IMR-90 (cell line): Measurements from ENCODE around the gene MAPRE3. TPM values are rescaled to one million over a fixed set of nuclear protein-coding genes. Genes with fewer than 3 reads are reported as not detected.

Source experiments
- ATAC-seq: fragments of 200-7000 bp; cut with Tn5 transposase; 2 replicates; pipeline ENCODE4 v1.9.1; 2020; ENCODE audit warnings: low read depth, mild to moderate bottlenecking, moderate library complexity
- BruUV-seq: library from RNA; stranded (reverse); fragments of 400-500 nt; replicated peaks from 2 replicates; lab custom pipeline; 2021; lab: Mats Ljungman, UMichigan
- CTCF ChIA-PET: fragments of 300-600 bp; formaldehyde crosslinking; extraction: SDS; loops from one replicate; lab custom pipeline; 2021; ENCODE audit warnings: antibody characterized with exemption; lab: Yijun Ruan, JAX
- POLR2A ChIA-PET: fragments of 300-600 bp; sonication (Branson Sonifier 250); formaldehyde crosslinking; loops from one replicate; lab custom pipeline; 2022; ENCODE audit warnings: antibody characterized with exemption; ENCODE audit not compliant: unreplicated experiment; lab: Charles Lee
- DNase-seq: peaks from one replicate; pipeline ENCODE4 v3.0.0; 2013
- H2AFZ ChIP-seq: replicated peaks from 2 replicates; pipeline ENCODE3; 2013; ENCODE audit warnings: low read length, mild to moderate bottlenecking; ENCODE audit not compliant: poor library complexity
- H2AK5ac ChIP-seq: 2 replicates; pipeline ENCODE4 v1.6.1; 2013; ENCODE audit warnings: low read depth, low read length, inconsistent platforms
- H2AK9ac ChIP-seq: replicated peaks from 2 replicates; pipeline ENCODE3; 2013; ENCODE audit warnings: mild to moderate bottlenecking, low read depth, low read length, moderate library complexity; ENCODE audit not compliant: poor library complexity
- H2BK120ac ChIP-seq: 2 replicates; pipeline ENCODE4 v1.6.1; 2013; ENCODE audit warnings: low read depth, low read length, inconsistent platforms
- H2BK15ac ChIP-seq: 3 replicates; pipeline ENCODE4 v1.6.1; 2013; ENCODE audit warnings: low read depth, low read length, inconsistent platforms
- H2BK20ac ChIP-seq: 2 replicates; pipeline ENCODE4 v1.6.1; 2013; ENCODE audit warnings: low read depth, mild to moderate bottlenecking, inconsistent platforms, low read length, moderate library complexity
- H2BK5ac ChIP-seq: 2 replicates; pipeline ENCODE4 v1.6.1; 2013; ENCODE audit warnings: mild to moderate bottlenecking, low read depth, low read length, inconsistent platforms; ENCODE audit not compliant: poor library complexity, severe bottlenecking
- H3K14ac ChIP-seq: replicated peaks from 2 replicates; pipeline ENCODE4 v1.6.1; 2013; ENCODE audit warnings: low read depth, low read length, inconsistent platforms
- H3K18ac ChIP-seq: 2 replicates; pipeline ENCODE4 v1.6.1; 2013; ENCODE audit warnings: low read depth, low read length, control low read depth
- H3K23ac ChIP-seq: 2 replicates; pipeline ENCODE4 v1.6.1; 2013; ENCODE audit warnings: low read depth, low read length, inconsistent platforms
- H3K27ac ChIP-seq: 2 replicates; pipeline ENCODE4 v1.5.1; 2013; ENCODE audit warnings: mild to moderate bottlenecking, control low read depth, low read length; ENCODE audit not compliant: insufficient read depth
- H3K27me3 ChIP-seq: 2 replicates; pipeline ENCODE4 v1.6.1; 2013; ENCODE audit warnings: low read length; ENCODE audit not compliant: control insufficient read depth, insufficient read depth
- H3K36me3 ChIP-seq: 2 replicates; pipeline ENCODE4 v1.6.1; 2013; ENCODE audit warnings: low read length, mixed read lengths; ENCODE audit not compliant: control insufficient read depth, insufficient read depth
- H3K4ac ChIP-seq: 2 replicates; pipeline ENCODE4 v1.6.1; 2013; ENCODE audit warnings: low read depth, low read length, inconsistent platforms
- H3K4me1 ChIP-seq: 2 replicates; pipeline ENCODE4 v1.6.1; 2013; ENCODE audit warnings: low read length, mixed read lengths; ENCODE audit not compliant: control insufficient read depth, insufficient read depth
- H3K4me2 ChIP-seq: 2 replicates; pipeline ENCODE4 v1.6.1; 2013; ENCODE audit warnings: low read depth, mild to moderate bottlenecking, control low read depth, low read length, moderate library complexity
- H3K4me3 ChIP-seq: 2 replicates; pipeline ENCODE4 v1.5.1; 2013; ENCODE audit warnings: low read depth, mild to moderate bottlenecking, control low read depth, low read length, moderate library complexity; ENCODE audit not compliant: insufficient read depth
- H3K56ac ChIP-seq: 2 replicates; pipeline ENCODE4 v1.6.1; 2013; ENCODE audit warnings: low read length, inconsistent platforms; ENCODE audit not compliant: insufficient read depth; ENCODE audit errors: extremely low read depth
- H3K79me1 ChIP-seq, 2 experiments: 2 replicates each; pipeline ENCODE4 v1.6.1; 2013; ENCODE audit warnings: low read length in 2 of 2, inconsistent platforms in 1 of 2, low read depth in 1 of 2
- H3K9ac ChIP-seq: 2 replicates; pipeline ENCODE4 v1.6.1; 2013; ENCODE audit warnings: low read depth, low read length, control low read depth
- H3K9me1 ChIP-seq: 2 replicates; pipeline ENCODE4 v1.6.1; 2013; ENCODE audit warnings: low read length, inconsistent platforms; ENCODE audit not compliant: insufficient read depth
- H3K9me3 ChIP-seq: 2 replicates; pipeline ENCODE4 v1.6.1; 2013; ENCODE audit warnings: low read length; ENCODE audit not compliant: control insufficient read depth, insufficient read depth
- H4K20me1 ChIP-seq: 2 replicates; pipeline ENCODE4 v1.6.1; 2013; ENCODE audit warnings: low read length, inconsistent platforms; ENCODE audit not compliant: insufficient read depth
- H4K5ac ChIP-seq: 2 replicates; pipeline ENCODE4 v1.6.1; 2013; ENCODE audit warnings: mild to moderate bottlenecking, low read depth, low read length, control low read depth
- H4K8ac ChIP-seq, 2 experiments: 2 replicates each; pipeline ENCODE4 v1.6.1; 2013; ENCODE audit warnings: low read depth in 2 of 2, low read length in 2 of 2, control low read depth in 1 of 2, inconsistent platforms in 1 of 2
- H4K91ac ChIP-seq: 2 replicates; pipeline ENCODE4 v1.6.1; 2013; ENCODE audit warnings: low read depth, low read length, inconsistent platforms; ENCODE audit not compliant: insufficient read depth
- BHLHE40 ChIP-seq: fragments of 150-350 bp; IDR thresholded peaks from 2 replicates; pipeline ENCODE4 v1.6.1; 2016; ENCODE audit warnings: mild to moderate bottlenecking, low read depth, low read length
- CEBPB ChIP-seq: IDR thresholded peaks from 2 replicates; pipeline ENCODE4 v1.6.1; 2012; ENCODE audit warnings: low read depth, low read length, improper control_type of control experiment
- CHD1 ChIP-seq: IDR thresholded peaks from 2 replicates; pipeline ENCODE4 v1.6.1; 2012; ENCODE audit warnings: low read depth, low read length, improper control_type of control experiment
- MAFK ChIP-seq: IDR thresholded peaks from 2 replicates; pipeline ENCODE4 v1.6.1; 2012; ENCODE audit warnings: low read depth, low read length, improper control_type of control experiment
- MAZ ChIP-seq: IDR thresholded peaks from 2 replicates; pipeline ENCODE4 v1.6.1; 2012; ENCODE audit warnings: low read depth, mild to moderate bottlenecking, low read length, improper control_type of control experiment, moderate library complexity, borderline replicate concordance
- MXI1 ChIP-seq: IDR thresholded peaks from 2 replicates; pipeline ENCODE4 v1.6.1; 2012; ENCODE audit warnings: low read depth, mild to moderate bottlenecking, low read length, moderate library complexity, borderline replicate concordance
- NFE2L2 ChIP-seq: fragments of 150-350 bp; IDR thresholded peaks from 2 replicates; pipeline ENCODE4 v1.6.1; 2016; ENCODE audit warnings: low read depth, mild to moderate bottlenecking, low read length
- POLR2A ChIP-seq: IDR thresholded peaks from 2 replicates; pipeline ENCODE4 v1.6.1; 2012; ENCODE audit warnings: mild to moderate bottlenecking, low read depth, low read length
- RAD21 ChIP-seq: IDR thresholded peaks from 2 replicates; pipeline ENCODE4 v1.6.1; 2012; ENCODE audit warnings: low read length, improper control_type of control experiment
- RCOR1 ChIP-seq: IDR thresholded peaks from 2 replicates; pipeline ENCODE4 v1.6.1; 2012; ENCODE audit warnings: mild to moderate bottlenecking, low read length, improper control_type of control experiment; ENCODE audit not compliant: insufficient replicate concordance
- RFX5 ChIP-seq: IDR thresholded peaks from 2 replicates; pipeline ENCODE4 v1.8.0; 2012; ENCODE audit warnings: low read depth, mild to moderate bottlenecking, low read length, moderate library complexity
- SMC3 ChIP-seq: fragments of 150-350 bp; IDR thresholded peaks from 2 replicates; pipeline ENCODE4 v1.6.1; 2016; ENCODE audit warnings: low read depth, mild to moderate bottlenecking, antibody characterized with exemption, low read length, moderate library complexity
- WGBS, 2 experiments: methylation state at CpG; one replicate each; pipeline versions ENCODE4 v1.1.5 to v1.1.7; 2013; ENCODE audit warnings: missing lambda C conversion rate in 2 of 2; ENCODE audit not compliant: insufficient read length in 1 of 2; ENCODE audit errors: extremely low coverage in 2 of 2; 5-methylcytosine and 5-hydroxymethylcytosine counted together
- dilution Hi-C: fragments of 300-500 bp; cut with HindIII; formaldehyde crosslinking; loops from one replicate; pipeline ENCODE4 v1.14.3; 2018; ENCODE audit warnings: low sequenced_read_pairs; ENCODE audit not compliant: unreplicated experiment
- in situ Hi-C: fragments of 300-500 bp; cut with MboI; formaldehyde crosslinking; loops from 3 replicates; pipeline ENCODE4 v1.14.3; 2019; ENCODE audit warnings: low sequenced_read_pairs, inconsistent platforms, mixed read lengths
- intact Hi-C: fragments of 100-400 bp; cut with micrococcal nuclease; formaldehyde crosslinking; loops from 2 replicates; pipeline ENCODE4 v1.10.0; 2022
- polyA plus RNA-seq, 3 experiments: library from polyadenylated mRNA; depleted of rRNA; stranded (reverse); fragments of >200 nt; gene quantifications; 2 replicates each; pipeline ENCODE4 v1.2.3, GENCODE V29; 2012; ENCODE audit warnings: low replicate concordance in 1 of 3
- total RNA-seq: library from RNA; depleted of rRNA; stranded (reverse); fragments of >200 nt; gene quantifications from 2 replicates; pipeline ENCODE4 v1.2.3, GENCODE V29; 2012
- TF ChIP-seq, protein P1 (sequence below): fragments of 150-350 bp; IDR thresholded peaks from 2 replicates; pipeline ENCODE4 v1.6.1; 2017; ENCODE audit warnings: mild to moderate bottlenecking, antibody characterized with exemption, low read length, low read depth
- TF ChIP-seq, protein P2 (sequence below): fragments of 150-350 bp; IDR thresholded peaks from 2 replicates; pipeline ENCODE4 v1.6.1; 2016; ENCODE audit warnings: low read depth, mild to moderate bottlenecking, low read length, moderate library complexity, borderline replicate concordance
- TF ChIP-seq, protein P3 (sequence below): conservative IDR thresholded peaks from 2 replicates; pipeline ENCODE4 v1.5.1; 2012; ENCODE audit warnings: mild to moderate bottlenecking, low read depth, low read length, improper control_type of control experiment

MAPRE3 gene
- total and polyA plus RNA-seq, 2 of the 4 experiments (the other 2 are of a cell fraction) = 1.8 to 20.3 TPM

DNA sequence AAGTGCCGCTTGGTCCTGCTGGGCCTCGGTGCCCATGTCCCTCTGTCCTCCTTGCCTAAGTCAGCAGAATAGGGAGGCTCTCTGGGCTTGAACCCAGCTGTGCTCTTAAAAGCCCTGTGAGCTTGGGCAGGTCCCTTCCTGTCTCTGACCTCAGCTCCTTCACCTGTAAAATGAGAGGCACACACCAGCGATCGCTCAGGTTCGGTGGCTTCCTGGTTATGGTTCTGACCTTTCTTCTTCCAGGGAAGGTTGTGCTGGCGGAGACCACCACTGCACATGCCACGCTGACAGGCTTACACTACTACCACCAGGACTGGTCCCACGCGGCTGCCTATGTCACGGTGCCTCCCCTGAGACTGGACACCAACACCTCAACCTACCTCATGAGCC is 36.1 kb upstream of the MAPRE3 start:
- no peak overlapping the region for H3K4ac ChIP-seq
- no peak overlapping the region for H3K27ac ChIP-seq
- no peak overlapping the region for H2BK120ac ChIP-seq
- H2BK15ac ChIP-seq = no peak overlapping the region
- ATAC-seq (no peak), DNase-seq (no peak)
- no peak overlapping the region for H3K14ac ChIP-seq
- H4K91ac ChIP-seq = no peak overlapping the region
- WGBS, 2 experiments = 100% methylated on average over 3 of the region's 10 CpGs; no CpG with 5 or more reads in 1 of the 2 experiments
- no peak overlapping the region for H2BK5ac ChIP-seq
- H4K5ac ChIP-seq = no peak overlapping the region
- H2AFZ ChIP-seq = no peak overlapping the region
- H3K56ac ChIP-seq = no peak overlapping the region
- H3K18ac ChIP-seq = no peak overlapping the region
- H2AK5ac ChIP-seq = no peak overlapping the region
- H3K4me2 ChIP-seq = no peak overlapping the region
- CTCF ChIA-PET = no interaction called here
- H2AK9ac ChIP-seq = no peak overlapping the region
- no peak overlapping the region for H3K9ac ChIP-seq
- no peak for TF ChIP-seq MXI1
- no peak for TF ChIP-seq RAD21
- TF ChIP-seq, protein P1, sequence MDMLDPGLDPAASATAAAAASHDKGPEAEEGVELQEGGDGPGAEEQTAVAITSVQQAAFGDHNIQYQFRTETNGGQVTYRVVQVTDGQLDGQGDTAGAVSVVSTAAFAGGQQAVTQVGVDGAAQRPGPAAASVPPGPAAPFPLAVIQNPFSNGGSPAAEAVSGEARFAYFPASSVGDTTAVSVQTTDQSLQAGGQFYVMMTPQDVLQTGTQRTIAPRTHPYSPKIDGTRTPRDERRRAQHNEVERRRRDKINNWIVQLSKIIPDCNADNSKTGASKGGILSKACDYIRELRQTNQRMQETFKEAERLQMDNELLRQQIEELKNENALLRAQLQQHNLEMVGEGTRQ = no peak
- TF ChIP-seq MAFK = no peak
- no peak for TF ChIP-seq RFX5
- no peak for TF ChIP-seq MAZ
- TF ChIP-seq, protein P2, sequence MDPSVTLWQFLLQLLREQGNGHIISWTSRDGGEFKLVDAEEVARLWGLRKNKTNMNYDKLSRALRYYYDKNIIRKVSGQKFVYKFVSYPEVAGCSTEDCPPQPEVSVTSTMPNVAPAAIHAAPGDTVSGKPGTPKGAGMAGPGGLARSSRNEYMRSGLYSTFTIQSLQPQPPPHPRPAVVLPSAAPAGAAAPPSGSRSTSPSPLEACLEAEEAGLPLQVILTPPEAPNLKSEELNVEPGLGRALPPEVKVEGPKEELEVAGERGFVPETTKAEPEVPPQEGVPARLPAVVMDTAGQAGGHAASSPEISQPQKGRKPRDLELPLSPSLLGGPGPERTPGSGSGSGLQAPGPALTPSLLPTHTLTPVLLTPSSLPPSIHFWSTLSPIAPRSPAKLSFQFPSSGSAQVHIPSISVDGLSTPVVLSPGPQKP = no peak
- TF ChIP-seq RCOR1 = no peak
- TF ChIP-seq NFE2L2 = no peak
- TF ChIP-seq POLR2A = no peak
- TF ChIP-seq BHLHE40 = no peak
- TF ChIP-seq CEBPB = no peak
- no peak for TF ChIP-seq CHD1
- no peak for TF ChIP-seq SMC3
- TF ChIP-seq, protein P3, sequence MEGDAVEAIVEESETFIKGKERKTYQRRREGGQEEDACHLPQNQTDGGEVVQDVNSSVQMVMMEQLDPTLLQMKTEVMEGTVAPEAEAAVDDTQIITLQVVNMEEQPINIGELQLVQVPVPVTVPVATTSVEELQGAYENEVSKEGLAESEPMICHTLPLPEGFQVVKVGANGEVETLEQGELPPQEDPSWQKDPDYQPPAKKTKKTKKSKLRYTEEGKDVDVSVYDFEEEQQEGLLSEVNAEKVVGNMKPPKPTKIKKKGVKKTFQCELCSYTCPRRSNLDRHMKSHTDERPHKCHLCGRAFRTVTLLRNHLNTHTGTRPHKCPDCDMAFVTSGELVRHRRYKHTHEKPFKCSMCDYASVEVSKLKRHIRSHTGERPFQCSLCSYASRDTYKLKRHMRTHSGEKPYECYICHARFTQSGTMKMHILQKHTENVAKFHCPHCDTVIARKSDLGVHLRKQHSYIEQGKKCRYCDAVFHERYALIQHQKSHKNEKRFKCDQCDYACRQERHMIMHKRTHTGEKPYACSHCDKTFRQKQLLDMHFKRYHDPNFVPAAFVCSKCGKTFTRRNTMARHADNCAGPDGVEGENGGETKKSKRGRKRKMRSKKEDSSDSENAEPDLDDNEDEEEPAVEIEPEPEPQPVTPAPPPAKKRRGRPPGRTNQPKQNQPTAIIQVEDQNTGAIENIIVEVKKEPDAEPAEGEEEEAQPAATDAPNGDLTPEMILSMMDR = no peak
- no peaks in the 10 kb centered on the region for H3K9me3 ChIP-seq
- no peak overlapping the region for H4K8ac ChIP-seq
- dilution Hi-C loops = no loop called here
- POLR2A ChIA-PET = no interaction called here
- H3K9me1 ChIP-seq = no peaks in the 10 kb centered on the region
- BruUV-seq = no TSS peak
- no peak overlapping the region for H3K4me3 ChIP-seq
- H3K23ac ChIP-seq = no peak overlapping the region
- intact Hi-C loops = no loop called here
- H4K20me1 ChIP-seq = no peaks in the 10 kb centered on the region
- peaks cover 53% of the 10 kb centered on the region for H3K27me3 ChIP-seq
- no peaks in the 10 kb centered on the region for H3K79me1 ChIP-seq
- in situ Hi-C loops = no loop called here
- H3K36me3 ChIP-seq = no peaks in the 10 kb centered on the region
- peaks cover 2% of the 10 kb centered on the region; the same call in 1 of the 2 replicates for H3K4me1 ChIP-seq
- H2BK20ac ChIP-seq = no peak overlapping the region
